DND-41 (cell line): ENCODE measurements around the gene OSBPL5.

Experiments used
- ATAC-seq: fragments of 200-7000 bp; cut with Tn5 transposase; 3 replicates; pipeline ENCODE4 v1.9.1; 2021; ENCODE audit warnings: low read depth; ENCODE audit not compliant: insufficient read depth
- DNase-seq: peaks from one replicate; pipeline ENCODE4 v3.0.0-alpha.2; 2020
- H2AFZ ChIP-seq: 2 replicates; pipeline ENCODE4 v1.6.0; 2012; ENCODE audit warnings: low read depth, low read length
- H3K27ac ChIP-seq: 2 replicates; pipeline ENCODE4 v1.5.1; 2012; ENCODE audit warnings: low read length, inconsistent platforms
- H3K27me3 ChIP-seq: fragments of 200-600 bp; sonication (generic); 2 replicates; pipeline ENCODE4 v1.6.0; 2012; ENCODE audit warnings: low read length, mild to moderate bottlenecking, inconsistent platforms; ENCODE audit not compliant: insufficient read depth, poor library complexity
- H3K36me3 ChIP-seq: 2 replicates; pipeline ENCODE4 v1.5.1; 2012; ENCODE audit warnings: low read length, inconsistent platforms; ENCODE audit not compliant: insufficient read depth
- H3K4me1 ChIP-seq: 2 replicates; pipeline ENCODE4 v1.5.1; 2012; ENCODE audit warnings: mild to moderate bottlenecking, low read length; ENCODE audit not compliant: insufficient read depth
- H3K4me2 ChIP-seq: 2 replicates; pipeline ENCODE4 v1.6.0; 2012; ENCODE audit warnings: mild to moderate bottlenecking, moderate library complexity, low read length, inconsistent platforms; ENCODE audit not compliant: insufficient read depth
- H3K4me3 ChIP-seq, 2 experiments: fragments of 200-600 bp in 1 of 2; shearing (Covaris generic) in 1 of 2; 2 replicates each; pipeline ENCODE4 v1.5.1; 2012 to 2016; ENCODE audit warnings: inconsistent platforms in 2 of 2, low read length in 2 of 2, mild to moderate bottlenecking in 2 of 2, low read depth in 1 of 2, moderate library complexity in 1 of 2
- H3K79me2 ChIP-seq: 2 replicates; pipeline ENCODE4 v1.6.0; 2012; ENCODE audit warnings: low read length, inconsistent platforms; ENCODE audit not compliant: insufficient read depth
- H3K9ac ChIP-seq: 2 replicates; pipeline ENCODE4 v1.6.0; 2012; ENCODE audit warnings: low read depth, mild to moderate bottlenecking, inconsistent platforms, low read length, moderate library complexity
- H3K9me3 ChIP-seq: 2 replicates; pipeline ENCODE4 v1.5.1; 2012; ENCODE audit warnings: low read length, moderate library complexity, mild to moderate bottlenecking, inconsistent platforms; ENCODE audit not compliant: insufficient read depth, severe bottlenecking
- H4K20me1 ChIP-seq: 2 replicates; pipeline ENCODE4 v1.6.0; 2012; ENCODE audit warnings: low read length; ENCODE audit not compliant: insufficient read depth
- EZH2 ChIP-seq: IDR thresholded peaks from 3 replicates; pipeline ENCODE4 v1.6.1; 2012; ENCODE audit warnings: borderline replicate concordance, low read depth, mild to moderate bottlenecking, moderate library complexity, low read length, inconsistent platforms; ENCODE audit not compliant: severe bottlenecking
- TF ChIP-seq, protein P1 (sequence below): IDR thresholded peaks from 2 replicates; pipeline ENCODE4 v1.5.1; 2012; ENCODE audit warnings: borderline replicate concordance, low read length, moderate library complexity, mild to moderate bottlenecking; ENCODE audit not compliant: poor library complexity, severe bottlenecking; ENCODE audit errors: extremely low read depth

OSBPL5 gene

DNA sequence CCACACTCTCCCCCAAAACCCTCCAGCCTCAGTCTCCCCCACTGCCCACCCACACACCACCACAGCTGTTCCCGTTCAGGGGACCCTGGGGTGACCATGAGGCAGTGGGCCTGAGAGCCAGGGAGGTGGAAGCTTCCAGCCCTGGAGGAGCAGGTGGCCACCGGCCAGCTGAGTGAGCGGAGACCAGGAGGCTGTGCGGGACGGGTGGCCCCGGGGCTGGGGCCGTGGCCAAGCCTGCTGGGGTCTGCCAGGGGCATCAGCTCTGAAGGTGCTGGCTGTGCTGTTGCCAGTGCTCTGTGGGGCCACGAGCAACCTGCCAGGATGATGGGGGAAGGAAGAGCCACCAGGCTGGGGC, 26.0 kb downstream of the OSBPL5 start:
- Histone ChIP-seq H4K20me1 (peaks cover 94% of the 10 kb centered on the region), H3K9ac (no peak overlapping the region)

DNA sequence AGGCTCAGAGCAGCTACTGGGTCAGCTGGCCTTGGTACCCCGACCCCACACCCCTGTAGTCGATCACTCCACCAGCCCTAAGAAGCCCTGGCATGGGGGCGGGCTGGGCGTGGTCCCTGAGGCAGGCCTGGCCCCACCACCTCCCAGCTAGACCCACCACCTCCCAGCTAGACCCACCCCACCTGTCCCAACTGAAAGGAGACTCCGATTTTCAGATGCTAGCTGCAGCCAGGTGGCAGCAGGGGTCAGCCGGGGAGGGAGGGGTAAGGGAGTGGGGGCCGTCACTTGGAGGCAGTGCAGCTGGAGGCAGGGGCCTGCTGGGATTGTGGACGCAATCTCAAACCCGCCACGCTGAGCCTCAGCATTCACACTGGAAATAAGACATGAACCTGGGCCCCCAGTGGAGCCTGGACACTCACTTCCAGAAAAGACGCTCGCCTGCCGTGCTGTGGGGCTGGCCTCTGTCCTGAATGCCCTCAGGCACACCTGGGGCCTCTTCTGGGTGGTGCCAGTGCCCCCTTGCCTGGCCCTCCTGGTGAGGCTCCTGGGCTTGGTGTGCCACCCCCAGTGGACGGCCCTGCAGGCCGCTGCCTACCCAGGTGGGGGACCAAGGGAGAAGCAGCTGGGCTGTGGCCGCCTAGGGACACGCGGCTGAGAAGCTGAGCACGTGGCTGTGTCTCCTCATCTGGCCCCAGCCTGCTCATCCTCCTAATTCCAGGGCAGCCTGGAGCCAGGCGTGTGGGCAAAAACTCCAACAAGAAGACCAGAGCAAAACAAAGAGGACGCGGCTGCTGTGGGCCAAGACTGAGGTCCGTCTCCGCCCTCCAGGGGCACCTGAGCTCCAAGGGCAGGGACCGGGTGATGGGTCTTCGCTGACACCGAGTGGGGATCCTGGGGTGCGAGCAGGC, 26.7 kb downstream of the OSBPL5 start:
- no peak overlapping the region for H3K4me3 ChIP-seq
- TF ChIP-seq EZH2, result no peak
- TF ChIP-seq, protein P1, sequence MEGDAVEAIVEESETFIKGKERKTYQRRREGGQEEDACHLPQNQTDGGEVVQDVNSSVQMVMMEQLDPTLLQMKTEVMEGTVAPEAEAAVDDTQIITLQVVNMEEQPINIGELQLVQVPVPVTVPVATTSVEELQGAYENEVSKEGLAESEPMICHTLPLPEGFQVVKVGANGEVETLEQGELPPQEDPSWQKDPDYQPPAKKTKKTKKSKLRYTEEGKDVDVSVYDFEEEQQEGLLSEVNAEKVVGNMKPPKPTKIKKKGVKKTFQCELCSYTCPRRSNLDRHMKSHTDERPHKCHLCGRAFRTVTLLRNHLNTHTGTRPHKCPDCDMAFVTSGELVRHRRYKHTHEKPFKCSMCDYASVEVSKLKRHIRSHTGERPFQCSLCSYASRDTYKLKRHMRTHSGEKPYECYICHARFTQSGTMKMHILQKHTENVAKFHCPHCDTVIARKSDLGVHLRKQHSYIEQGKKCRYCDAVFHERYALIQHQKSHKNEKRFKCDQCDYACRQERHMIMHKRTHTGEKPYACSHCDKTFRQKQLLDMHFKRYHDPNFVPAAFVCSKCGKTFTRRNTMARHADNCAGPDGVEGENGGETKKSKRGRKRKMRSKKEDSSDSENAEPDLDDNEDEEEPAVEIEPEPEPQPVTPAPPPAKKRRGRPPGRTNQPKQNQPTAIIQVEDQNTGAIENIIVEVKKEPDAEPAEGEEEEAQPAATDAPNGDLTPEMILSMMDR, result no peak

More for the DNA sequence above, 26.0 kb downstream of the OSBPL5 start:
- Histone ChIP-seq H3K27me3 (no peaks in the 10 kb centered on the region), H2AFZ (no peak overlapping the region), H3K4me3 (no peak overlapping the region), H3K36me3 (peaks cover 42% of the 10 kb centered on the region), H3K27ac (no peak overlapping the region), H3K4me2 (no peak overlapping the region), H3K79me2 (peaks cover 97% of the 10 kb centered on the region), H3K9me3 (no peaks in the 10 kb centered on the region), H3K4me1 (peaks cover 14% of the 10 kb centered on the region)
- no peak for ATAC-seq
- no peak for DNase-seq
- no peak for TF ChIP-seq EZH2
- TF ChIP-seq, protein P1, result no peak

DNA sequence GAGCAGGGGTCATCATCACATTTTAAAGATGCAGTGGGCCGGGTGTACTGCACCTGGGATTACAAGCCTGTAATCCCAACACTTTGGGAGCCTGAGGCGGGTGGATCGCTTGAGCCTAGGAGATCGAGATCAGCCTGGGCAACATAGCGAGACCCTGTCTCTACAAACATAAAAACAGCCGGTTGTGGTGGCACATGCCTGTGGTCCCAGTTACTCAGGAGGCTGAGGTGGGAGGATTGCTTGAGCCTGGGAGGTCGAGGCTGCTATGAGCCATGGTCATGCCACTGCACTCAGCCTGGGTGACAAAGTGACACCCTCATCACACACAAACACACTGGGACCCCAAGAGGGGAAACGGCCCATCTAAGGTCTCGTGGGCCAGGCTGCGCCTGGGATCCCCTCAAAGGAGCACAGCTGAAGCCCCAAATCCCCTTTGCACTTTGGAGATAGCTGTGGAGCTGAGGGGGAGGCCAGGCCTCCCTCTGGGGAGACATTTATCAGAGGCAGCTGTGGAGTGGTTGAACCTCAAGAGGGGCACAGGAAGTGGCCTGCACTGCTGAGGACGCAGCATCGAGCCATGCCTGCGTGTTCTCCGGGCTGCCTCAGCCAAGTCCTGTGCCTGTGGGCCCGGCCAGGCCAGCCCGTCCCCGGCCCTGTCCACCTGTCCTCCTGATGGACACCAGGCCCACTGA, 27.5 kb downstream of the OSBPL5 start:
- Histone ChIP-seq H3K4me3 (no peak overlapping the region), H3K79me2 (peaks cover 96% of the 10 kb centered on the region), H3K36me3 (peaks cover 41% of the 10 kb centered on the region), H3K9me3 (no peaks in the 10 kb centered on the region), H4K20me1 (peaks cover 96% of the 10 kb centered on the region), H3K4me2 (no peak overlapping the region), H2AFZ (no peak overlapping the region), H3K27me3 (no peaks in the 10 kb centered on the region), H3K27ac (peak overlapping the region; percentile 64), H3K9ac (no peak overlapping the region), H3K4me1 (peaks cover 14% of the 10 kb centered on the region)
- TF ChIP-seq, protein P1, result no peak
- TF ChIP-seq EZH2, result no peak
- ATAC-seq (peak; percentile 48; the same call in 2 of the 3 replicates), DNase-seq (peak; percentile 37)

More for the DNA sequence above, 26.7 kb downstream of the OSBPL5 start:
- H4K20me1 ChIP-seq, result peaks cover 94% of the 10 kb centered on the region
- no peaks in the 10 kb centered on the region for H3K27me3 ChIP-seq
- no peak overlapping the region for H3K27ac ChIP-seq
- peaks cover 14% of the 10 kb centered on the region for H3K4me1 ChIP-seq
- H3K4me2 ChIP-seq, result no peak overlapping the region
- ATAC-seq (0 out of 3 replicates have a peak, but pooled peaks have one; percentile 4), DNase-seq (no peak)
- H3K36me3 ChIP-seq, result peaks cover 38% of the 10 kb centered on the region
- H2AFZ ChIP-seq, result no peak overlapping the region
- H3K9ac ChIP-seq, result no peak overlapping the region
- peaks cover 94% of the 10 kb centered on the region for H3K79me2 ChIP-seq
- H3K9me3 ChIP-seq, result no peaks in the 10 kb centered on the region
